ENCODE data around the gene UNC119B. TPM values are rescaled to one million over a fixed set of nuclear protein-coding genes. Genes with fewer than 3 reads are reported as not detected.
A peak's percentile ranks its signal among the peaks of the same experiment; 100 is the strongest.

Gene UNC119B
- total RNA-seq, 6 donors from 2014 or later: 18.8 to 28.7 (median 22.8) TPM

DNA sequence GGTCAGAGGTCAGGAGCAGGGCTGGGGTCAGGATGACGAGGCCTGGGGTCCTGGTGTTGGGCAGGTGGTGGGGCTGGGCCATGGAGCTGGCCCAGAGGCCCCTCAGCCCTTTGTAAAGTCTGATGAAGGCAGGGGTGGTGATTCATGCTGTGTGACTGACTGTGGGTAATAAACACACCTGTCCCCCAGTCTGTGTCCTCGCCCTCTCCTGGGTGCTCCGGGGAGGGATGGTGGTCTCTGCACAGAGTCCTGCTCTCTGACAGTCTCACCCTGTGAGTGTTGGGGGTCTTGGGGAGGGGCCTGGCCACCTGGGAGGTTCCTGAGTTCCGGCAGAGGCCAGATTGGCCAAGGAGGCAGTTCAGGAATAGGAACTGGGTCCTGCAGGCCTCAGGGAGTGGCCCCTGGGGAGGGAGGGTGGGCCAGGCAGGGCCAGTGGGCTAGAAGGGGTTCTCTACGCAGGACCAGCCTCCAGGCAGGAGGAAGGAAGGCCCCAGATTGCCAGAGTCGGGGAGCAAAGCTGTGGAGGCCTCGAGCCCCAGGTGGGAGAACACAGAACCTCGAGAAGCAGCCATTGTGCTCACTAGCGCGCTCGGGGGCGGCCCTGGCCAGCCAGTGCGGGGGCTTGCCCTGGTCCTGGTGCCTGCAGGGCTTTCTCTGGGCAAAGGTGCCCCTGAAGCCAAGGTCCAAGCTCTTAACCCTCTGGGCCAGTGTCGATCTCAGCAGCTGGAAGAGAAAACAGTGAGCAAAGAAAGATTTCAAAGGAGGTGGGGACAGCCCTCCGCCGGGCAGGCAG is 29.8 kb downstream of the UNC119B start:
- TF ChIP-seq POLR2AphosphoS5 (IDR thresholded peaks at IDR 0.05) (no peak), CTCF (IDR thresholded peaks at IDR 0.05) (no peak), EP300 (IDR thresholded peaks at IDR 0.05) (no peak), POLR2A (IDR thresholded peaks at IDR 0.05) (no peak)
- DNase-seq: peak in 1 of 2 donors; percentile 76
- peaks cover 0 to 31% (median 19%) of the 10 kb centered on the region in 4 donors for H3K36me3 ChIP-seq
- H3K27me3 ChIP-seq: no peaks in the 10 kb centered on the region
- 92 to 94% methylated on average over 14 to 15 of the region's 16 CpGs for WGBS, 2 donors
- no peak overlapping the region for H3K4me3 ChIP-seq
- no peaks in the 10 kb centered on the region for H3K4me1 ChIP-seq
- ATAC-seq (ENCODE audit: low FRiP score in 2 of 2): no peak
- no peaks in the 10 kb centered on the region for H3K9me3 ChIP-seq
- no peak overlapping the region for H3K27ac ChIP-seq

DNA sequence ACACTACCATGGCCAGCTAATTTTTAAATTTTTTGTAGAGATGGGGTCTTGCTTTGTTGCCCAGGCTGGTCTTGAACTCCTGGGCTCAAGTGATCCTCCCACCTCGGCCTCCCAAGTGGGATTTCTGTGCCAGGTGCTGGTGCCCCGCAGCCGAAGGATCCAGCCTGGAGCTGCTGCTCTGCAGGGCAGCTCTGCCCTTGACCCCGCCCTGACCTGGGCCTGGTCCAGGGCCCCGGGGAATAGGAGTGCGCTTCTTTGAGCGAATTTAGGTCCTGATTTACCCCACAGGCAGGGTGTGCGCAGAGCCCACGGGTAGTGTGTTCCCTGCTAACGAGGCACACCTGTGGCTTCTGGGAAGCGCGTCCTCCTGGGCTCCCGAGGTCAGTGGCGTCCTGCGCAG is 30.6 kb downstream of the UNC119B start:
- Histone ChIP-seq H3K27ac (no peak overlapping the region), H3K27me3 (no peaks in the 10 kb centered on the region), H3K9me3 (no peaks in the 10 kb centered on the region), H3K4me3 (no peak overlapping the region), H3K4me1 (no peaks in the 10 kb centered on the region), H3K36me3 (peaks cover 0 to 31% (median 19%) of the 10 kb centered on the region in 4 donors)
- no peak for DNase-seq
- no peak for TF ChIP-seq POLR2A (IDR thresholded peaks at IDR 0.05)
- TF ChIP-seq EP300 (IDR thresholded peaks at IDR 0.05): no peak
- TF ChIP-seq POLR2AphosphoS5 (IDR thresholded peaks at IDR 0.05): no peak
- TF ChIP-seq CTCF (IDR thresholded peaks at IDR 0.05): no peak
- WGBS, 2 donors: 91 to 94% methylated on average over 9 to 15 of the region's 15 CpGs
- ATAC-seq (ENCODE audit: low FRiP score in 2 of 2): no peak

DNA sequence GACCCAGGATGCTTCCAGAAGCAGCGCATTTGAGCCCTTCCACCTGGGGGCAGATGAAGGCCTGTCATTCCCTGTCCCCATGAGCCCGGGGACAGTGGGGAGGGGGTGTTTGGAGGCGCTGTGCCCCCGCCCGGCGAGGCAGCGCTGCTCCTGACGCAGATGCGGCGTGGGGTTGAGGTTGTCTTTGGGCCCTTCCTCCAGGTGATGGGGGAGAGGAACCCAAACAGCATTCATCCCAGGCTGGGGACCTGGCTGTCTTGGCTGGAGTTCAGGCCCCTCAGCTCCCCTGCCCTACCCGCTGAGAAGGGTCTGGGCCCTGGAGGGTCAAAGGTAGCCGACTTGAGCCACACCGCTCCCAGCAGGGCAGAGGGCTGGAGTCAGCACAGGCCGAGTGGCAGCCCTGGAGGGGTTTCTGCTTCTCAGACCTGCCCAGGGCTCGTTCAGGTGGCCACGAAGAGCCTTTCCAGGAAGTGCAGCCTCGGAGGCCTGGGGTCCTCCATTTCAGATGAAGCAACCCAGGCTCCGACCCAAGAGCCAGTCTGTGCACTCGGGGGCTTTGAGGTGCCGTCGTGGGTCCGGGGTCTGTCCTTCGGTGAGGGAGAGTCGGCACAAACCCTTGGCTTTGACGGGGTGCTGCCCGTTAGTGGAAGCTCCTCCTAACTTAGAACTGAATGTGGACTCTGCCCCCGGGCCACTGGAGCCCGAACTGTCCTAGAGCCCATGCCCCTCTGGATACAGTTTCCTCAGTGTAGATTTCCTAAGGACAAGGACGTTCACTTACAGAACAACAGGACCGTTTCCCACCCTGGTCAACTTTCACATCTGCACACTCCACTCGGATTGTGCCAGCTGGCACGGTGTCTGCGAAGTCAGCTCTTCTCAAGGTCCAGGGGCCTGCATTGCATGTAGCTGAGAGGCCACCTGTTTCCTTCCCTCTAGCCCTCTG is 31.5 kb downstream of the UNC119B start:
- 79 to 83% methylated on average over 15 to 27 of the region's 33 CpGs for WGBS, 2 donors
- no peak overlapping the region for H3K4me3 ChIP-seq
- H3K36me3 ChIP-seq: peaks cover 0 to 31% (median 19%) of the 10 kb centered on the region in 4 donors
- H3K4me1 ChIP-seq: no peaks in the 10 kb centered on the region
- H3K27ac ChIP-seq: no peak overlapping the region
- H3K9me3 ChIP-seq: no peaks in the 10 kb centered on the region
- TF ChIP-seq POLR2A (IDR thresholded peaks at IDR 0.05) (no peak), CTCF (IDR thresholded peaks at IDR 0.05) (no peak), POLR2AphosphoS5 (IDR thresholded peaks at IDR 0.05) (no peak), EP300 (IDR thresholded peaks at IDR 0.05) (no peak)
- ATAC-seq (ENCODE audit: low FRiP score in 2 of 2): no peak
- no peaks in the 10 kb centered on the region for H3K27me3 ChIP-seq
- DNase-seq: peak in 1 of 2 donors; percentile 43

- H3K9me3 ChIP-seq: no peaks in the 10 kb centered on the region
- DNase-seq (peak in 1 of 2 donors; percentile 43), ATAC-seq (ENCODE audit: low FRiP score in 2 of 2) (no peak)
- no peak for TF ChIP-seq POLR2A (IDR thresholded peaks at IDR 0.05)
- no peak for TF ChIP-seq CTCF (IDR thresholded peaks at IDR 0.05)
- no peak for TF ChIP-seq POLR2AphosphoS5 (IDR thresholded peaks at IDR 0.05)
- TF ChIP-seq EP300 (IDR thresholded peaks at IDR 0.05): no peak
- no peaks in the 10 kb centered on the region for H3K4me1 ChIP-seq
- H3K27me3 ChIP-seq: no peaks in the 10 kb centered on the region
- WGBS, 2 donors: 87 to 94% methylated on average over 11 to 15 of the region's 15 CpGs
- no peak overlapping the region for H3K27ac ChIP-seq
- H3K36me3 ChIP-seq: no peaks in the 10 kb centered on the region
- no peak overlapping the region for H3K4me3 ChIP-seq
Measured at GRCh38 chr12:120744922-120745493, 34.8 kb downstream of the UNC119B start.

Data from upper lobe of left lung (tissue), 6 donors.